DND-41 (cell line): ENCODE data around the gene ENGASE.

ENCODE experiments used
- ATAC-seq: fragments of 200-7000 bp; cut with Tn5 transposase; 3 replicates; pipeline ENCODE4 v1.9.1; 2021; ENCODE audit warnings: low read depth; ENCODE audit not compliant: insufficient read depth
- DNase-seq: peaks from one replicate; pipeline ENCODE4 v3.0.0-alpha.2; 2020
- H2AFZ ChIP-seq: 2 replicates; pipeline ENCODE4 v1.6.0; 2012; ENCODE audit warnings: low read depth, low read length
- H3K27ac ChIP-seq: 2 replicates; pipeline ENCODE4 v1.5.1; 2012; ENCODE audit warnings: low read length, inconsistent platforms
- H3K27me3 ChIP-seq: fragments of 200-600 bp; sonication (generic); 2 replicates; pipeline ENCODE4 v1.6.0; 2012; ENCODE audit warnings: low read length, mild to moderate bottlenecking, inconsistent platforms; ENCODE audit not compliant: insufficient read depth, poor library complexity
- H3K36me3 ChIP-seq: 2 replicates; pipeline ENCODE4 v1.5.1; 2012; ENCODE audit warnings: low read length, inconsistent platforms; ENCODE audit not compliant: insufficient read depth
- H3K4me1 ChIP-seq: 2 replicates; pipeline ENCODE4 v1.5.1; 2012; ENCODE audit warnings: mild to moderate bottlenecking, low read length; ENCODE audit not compliant: insufficient read depth
- H3K4me2 ChIP-seq: 2 replicates; pipeline ENCODE4 v1.6.0; 2012; ENCODE audit warnings: mild to moderate bottlenecking, moderate library complexity, low read length, inconsistent platforms; ENCODE audit not compliant: insufficient read depth
- H3K4me3 ChIP-seq, 2 experiments: fragments of 200-600 bp in 1 of 2; shearing (Covaris generic) in 1 of 2; 2 replicates each; pipeline ENCODE4 v1.5.1; 2012 to 2016; ENCODE audit warnings: inconsistent platforms in 2 of 2, low read length in 2 of 2, mild to moderate bottlenecking in 2 of 2, low read depth in 1 of 2, moderate library complexity in 1 of 2
- H3K79me2 ChIP-seq: 2 replicates; pipeline ENCODE4 v1.6.0; 2012; ENCODE audit warnings: low read length, inconsistent platforms; ENCODE audit not compliant: insufficient read depth
- H3K9ac ChIP-seq: 2 replicates; pipeline ENCODE4 v1.6.0; 2012; ENCODE audit warnings: low read depth, mild to moderate bottlenecking, inconsistent platforms, low read length, moderate library complexity
- H3K9me3 ChIP-seq: 2 replicates; pipeline ENCODE4 v1.5.1; 2012; ENCODE audit warnings: low read length, moderate library complexity, mild to moderate bottlenecking, inconsistent platforms; ENCODE audit not compliant: insufficient read depth, severe bottlenecking
- H4K20me1 ChIP-seq: 2 replicates; pipeline ENCODE4 v1.6.0; 2012; ENCODE audit warnings: low read length; ENCODE audit not compliant: insufficient read depth
- EZH2 ChIP-seq: IDR thresholded peaks from 3 replicates; pipeline ENCODE4 v1.6.1; 2012; ENCODE audit warnings: borderline replicate concordance, low read depth, mild to moderate bottlenecking, moderate library complexity, low read length, inconsistent platforms; ENCODE audit not compliant: severe bottlenecking
- TF ChIP-seq, protein P1 (sequence below): IDR thresholded peaks from 2 replicates; pipeline ENCODE4 v1.5.1; 2012; ENCODE audit warnings: borderline replicate concordance, low read length, moderate library complexity, mild to moderate bottlenecking; ENCODE audit not compliant: poor library complexity, severe bottlenecking; ENCODE audit errors: extremely low read depth

Gene ENGASE

DNA sequence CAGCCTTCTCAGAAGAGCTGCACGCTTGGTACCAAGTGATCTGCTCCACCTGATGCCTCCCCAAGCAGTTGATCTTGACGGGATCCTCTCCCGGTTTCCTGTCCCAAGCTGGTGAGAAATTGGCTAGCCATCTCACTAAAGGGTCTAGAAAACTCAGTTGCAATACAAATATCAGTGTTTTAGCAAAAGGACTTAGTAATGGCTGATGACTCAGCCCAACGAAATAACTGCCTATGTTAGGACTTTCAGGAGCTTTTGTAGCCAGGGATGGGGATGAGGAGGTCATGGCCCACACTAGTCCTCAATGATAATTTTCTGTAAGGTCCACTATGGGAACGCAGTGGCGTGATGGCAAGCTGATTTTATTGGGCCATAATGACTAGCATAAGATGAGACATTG, 23.3 kb upstream of the ENGASE start:
- Histone ChIP-seq H3K9me3 (no peaks in the 10 kb centered on the region), H3K79me2 (no peaks in the 10 kb centered on the region), H3K27me3 (no peaks in the 10 kb centered on the region), H3K27ac (no peak overlapping the region), H2AFZ (no peak overlapping the region), H3K36me3 (no peaks in the 10 kb centered on the region), H4K20me1 (peaks cover 4% of the 10 kb centered on the region; the same call in 1 of the 2 replicates), H3K4me3 (no peak overlapping the region), H3K4me2 (no peak overlapping the region), H3K9ac (no peak overlapping the region), H3K4me1 (no peaks in the 10 kb centered on the region)
- DNase-seq (no peak), ATAC-seq (no peak)
- no peak for TF ChIP-seq EZH2
- TF ChIP-seq, protein P1, sequence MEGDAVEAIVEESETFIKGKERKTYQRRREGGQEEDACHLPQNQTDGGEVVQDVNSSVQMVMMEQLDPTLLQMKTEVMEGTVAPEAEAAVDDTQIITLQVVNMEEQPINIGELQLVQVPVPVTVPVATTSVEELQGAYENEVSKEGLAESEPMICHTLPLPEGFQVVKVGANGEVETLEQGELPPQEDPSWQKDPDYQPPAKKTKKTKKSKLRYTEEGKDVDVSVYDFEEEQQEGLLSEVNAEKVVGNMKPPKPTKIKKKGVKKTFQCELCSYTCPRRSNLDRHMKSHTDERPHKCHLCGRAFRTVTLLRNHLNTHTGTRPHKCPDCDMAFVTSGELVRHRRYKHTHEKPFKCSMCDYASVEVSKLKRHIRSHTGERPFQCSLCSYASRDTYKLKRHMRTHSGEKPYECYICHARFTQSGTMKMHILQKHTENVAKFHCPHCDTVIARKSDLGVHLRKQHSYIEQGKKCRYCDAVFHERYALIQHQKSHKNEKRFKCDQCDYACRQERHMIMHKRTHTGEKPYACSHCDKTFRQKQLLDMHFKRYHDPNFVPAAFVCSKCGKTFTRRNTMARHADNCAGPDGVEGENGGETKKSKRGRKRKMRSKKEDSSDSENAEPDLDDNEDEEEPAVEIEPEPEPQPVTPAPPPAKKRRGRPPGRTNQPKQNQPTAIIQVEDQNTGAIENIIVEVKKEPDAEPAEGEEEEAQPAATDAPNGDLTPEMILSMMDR: no peak

DNA sequence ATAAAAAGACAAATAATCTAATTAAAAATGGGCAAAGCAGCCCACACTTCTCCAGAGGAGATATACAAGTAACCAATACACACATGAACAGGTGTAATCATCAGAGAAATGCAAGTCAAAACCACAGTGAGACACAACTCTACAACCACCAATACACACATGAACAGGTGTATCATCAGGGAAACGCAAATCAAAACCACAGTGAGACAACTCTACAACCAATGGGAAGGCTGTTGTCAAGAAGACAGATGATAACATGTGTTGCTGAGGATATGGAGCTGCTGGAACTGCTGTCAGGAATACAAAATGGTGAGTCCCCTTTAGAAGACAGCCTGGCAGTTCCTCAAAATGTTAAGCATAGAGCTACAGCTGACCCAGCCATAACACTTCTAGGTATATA, 22.5 kb upstream of the ENGASE start:
- H3K79me2 ChIP-seq: no peaks in the 10 kb centered on the region
- no peak for ATAC-seq
- H3K9ac ChIP-seq: no peak overlapping the region
- H3K4me2 ChIP-seq: no peak overlapping the region
- H3K27ac ChIP-seq: no peak overlapping the region
- H2AFZ ChIP-seq: no peak overlapping the region
- no peak for DNase-seq
- no peak for TF ChIP-seq EZH2
- TF ChIP-seq, protein P1: no peak
- H3K27me3 ChIP-seq: no peaks in the 10 kb centered on the region
- no peaks in the 10 kb centered on the region for H3K4me1 ChIP-seq
- H3K4me3 ChIP-seq: no peak overlapping the region
- H4K20me1 ChIP-seq: peaks cover 3% of the 10 kb centered on the region; the same call in 1 of the 2 replicates
- no peaks in the 10 kb centered on the region for H3K9me3 ChIP-seq
- no peaks in the 10 kb centered on the region for H3K36me3 ChIP-seq

DNA sequence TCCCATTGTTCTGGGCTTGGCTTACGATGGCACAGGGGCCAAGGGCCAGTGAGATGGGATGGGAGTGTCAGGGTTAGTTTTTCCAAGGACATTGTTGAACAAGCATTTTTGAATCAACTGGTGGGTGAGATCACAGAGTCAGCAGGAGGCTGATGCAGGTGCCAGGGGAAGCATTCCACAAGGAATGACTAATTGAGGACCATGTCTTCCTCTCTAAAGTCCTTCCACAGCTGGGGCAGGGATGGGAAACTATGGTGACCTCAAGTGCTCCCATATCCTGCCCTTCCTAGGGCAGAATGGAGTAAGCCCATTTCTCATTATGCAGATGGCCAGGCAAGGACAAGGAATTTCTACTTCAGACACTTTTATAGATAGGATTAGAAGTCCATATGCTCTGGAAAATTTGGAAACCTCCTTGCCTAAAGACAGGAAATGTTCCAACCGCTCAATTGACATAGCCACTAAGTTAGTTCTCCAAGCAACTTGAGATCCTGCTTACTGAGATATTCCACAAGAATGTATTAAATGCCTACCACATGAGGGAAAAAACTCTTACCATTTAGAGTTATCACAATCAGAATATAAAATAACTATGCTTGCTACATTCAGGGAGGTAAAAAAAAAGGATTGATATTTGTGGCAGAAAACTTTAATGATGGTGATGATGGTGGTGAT, 21.2 kb upstream of the ENGASE start:
- DNase-seq (no peak), ATAC-seq (no peak)
- no peaks in the 10 kb centered on the region for H3K27me3 ChIP-seq
- TF ChIP-seq, protein P1: no peak
- TF ChIP-seq EZH2: no peak
- no peak overlapping the region for H3K27ac ChIP-seq
- no peaks in the 10 kb centered on the region for H3K4me1 ChIP-seq
- H3K79me2 ChIP-seq: no peaks in the 10 kb centered on the region
- no peak overlapping the region for H3K9ac ChIP-seq
- no peak overlapping the region for H3K4me2 ChIP-seq
- peaks cover 3% of the 10 kb centered on the region; the same call in 1 of the 2 replicates for H4K20me1 ChIP-seq
- H2AFZ ChIP-seq: no peak overlapping the region
- H3K4me3 ChIP-seq: no peak overlapping the region
- no peaks in the 10 kb centered on the region for H3K36me3 ChIP-seq
- no peaks in the 10 kb centered on the region for H3K9me3 ChIP-seq
